HEK293T (cell line): ENCODE measurements around the gene NGF.

ENCODE experiments used
- ARNT ChIP-seq: fragments of 450-650 bp; IDR thresholded peaks from 2 replicates; pipeline ENCODE4 v1.6.1; 2017; ENCODE audit warnings: mild to moderate bottlenecking
- BHLHE40 ChIP-seq: fragments of 450-650 bp; IDR thresholded peaks from 2 replicates; pipeline ENCODE4 v1.6.1; 2016; ENCODE audit warnings: mild to moderate bottlenecking, moderate library complexity, borderline replicate concordance
- CTBP1 ChIP-seq: fragments of 450-650 bp; IDR thresholded peaks from 2 replicates; pipeline ENCODE4 v1.6.1; 2016; ENCODE audit warnings: borderline replicate concordance
- ELF4 ChIP-seq: fragments of 450-650 bp; IDR thresholded peaks from 2 replicates; pipeline ENCODE4 v1.6.1; 2017; ENCODE audit warnings: antibody characterized with exemption
- FOXA1 ChIP-seq: fragments of 450-650 bp; IDR thresholded peaks from 2 replicates; pipeline ENCODE4 v1.6.1; 2016; ENCODE audit warnings: mild to moderate bottlenecking
- FOXK2 ChIP-seq: fragments of 450-650 bp; IDR thresholded peaks from 2 replicates; pipeline ENCODE4 v1.6.1; 2016; ENCODE audit warnings: mild to moderate bottlenecking
- FOXM1 ChIP-seq: fragments of 450-650 bp; IDR thresholded peaks from 2 replicates; pipeline ENCODE4 v1.6.1; 2017; ENCODE audit warnings: mild to moderate bottlenecking, borderline replicate concordance
- HDGF ChIP-seq: fragments of 450-650 bp; IDR thresholded peaks from 2 replicates; pipeline ENCODE4 v1.6.1; 2017; ENCODE audit warnings: antibody characterized with exemption, borderline replicate concordance
- L3MBTL2 ChIP-seq: fragments of 450-650 bp; conservative IDR thresholded peaks from 2 replicates; pipeline ENCODE4 v1.6.1; 2016; ENCODE audit warnings: mild to moderate bottlenecking
- LEF1 ChIP-seq: fragments of 450-650 bp; IDR thresholded peaks from 2 replicates; pipeline ENCODE4 v1.6.1; 2017; ENCODE audit warnings: mild to moderate bottlenecking, borderline replicate concordance
- NFRKB ChIP-seq: fragments of 450-650 bp; IDR thresholded peaks from 2 replicates; pipeline ENCODE4 v1.6.1; 2016; ENCODE audit warnings: mild to moderate bottlenecking, moderate library complexity
- PKNOX1 ChIP-seq: fragments of 450-650 bp; IDR thresholded peaks from 2 replicates; pipeline ENCODE4 v1.6.1; 2016
- SP1 ChIP-seq: fragments of 450-650 bp; IDR thresholded peaks from 2 replicates; pipeline ENCODE4 v1.6.1; 2017
- ZNF384 ChIP-seq: fragments of 450-650 bp; IDR thresholded peaks from 2 replicates; pipeline ENCODE4 v1.6.1; 2016

DNA sequence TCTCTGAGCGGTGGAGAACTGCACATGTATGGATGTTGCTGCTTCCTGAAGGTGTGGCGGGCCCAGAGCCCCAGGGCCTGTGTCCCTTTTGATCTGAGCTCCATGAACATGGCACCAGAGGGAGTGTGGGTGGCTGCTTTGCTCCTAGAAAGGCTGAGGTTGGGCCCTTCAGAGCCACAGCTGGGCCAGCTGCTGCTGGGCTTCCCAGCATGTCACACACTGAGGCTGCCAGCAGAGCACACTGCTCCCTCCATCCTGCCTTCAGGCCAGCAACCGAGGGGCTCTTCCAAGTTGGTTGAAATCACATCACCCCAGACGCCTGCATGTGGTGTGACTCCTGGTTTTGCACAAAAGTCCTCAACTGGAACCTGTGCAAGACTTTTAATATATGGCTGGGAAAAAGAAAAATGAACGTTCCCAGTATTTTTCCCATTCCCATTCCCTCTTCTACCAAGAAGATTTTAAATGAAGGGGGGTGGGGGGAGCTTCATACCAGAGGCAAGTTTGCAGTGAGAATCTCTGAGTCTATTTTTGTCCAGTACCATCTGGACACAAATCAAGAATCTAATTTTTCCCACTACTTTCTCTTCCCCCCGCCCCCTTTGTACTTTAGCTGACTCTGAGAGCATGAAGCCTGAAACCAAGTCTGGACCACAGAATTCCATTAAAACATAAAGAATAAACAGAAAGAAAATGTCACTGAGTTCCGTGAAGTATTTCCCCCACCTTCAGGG lies 26.2 kb upstream of the NGF start:
- TF ChIP-seq BHLHE40 (no peak), FOXK2 (no peak), FOXM1 (no peak), HDGF (no peak), ARNT (no peak), PKNOX1 (no peak), NFRKB (no peak), ELF4 (no peak), L3MBTL2 (no peak), SP1 (no peak), FOXA1 (no peak), CTBP1 (no peak), LEF1 (no peak), ZNF384 (no peak)
